ENCODE results near the gene AMOTL1.

The AMOTL1 gene

DNA sequence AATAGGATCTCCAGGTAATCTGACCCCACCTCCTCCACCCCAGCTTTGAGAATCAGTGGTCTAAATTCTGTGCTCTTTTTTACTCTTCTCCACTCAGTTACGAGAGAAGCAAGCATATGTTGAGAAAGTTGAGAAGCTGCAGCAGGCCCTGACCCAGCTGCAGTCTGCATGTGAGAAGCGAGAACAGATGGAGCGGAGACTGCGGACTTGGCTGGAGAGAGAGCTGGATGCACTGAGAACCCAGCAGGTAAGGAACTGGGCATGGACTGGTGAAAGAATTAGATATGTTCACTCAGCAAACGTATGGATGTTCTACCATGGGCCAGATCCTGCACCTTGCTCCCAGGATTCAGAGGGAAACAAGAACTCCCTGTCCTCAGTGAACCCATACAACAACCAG, 85.7 kb downstream of the AMOTL1 start:
- DNase-seq (ENCODE audit: low read depth in 2 of 2) = no peak

DNA sequence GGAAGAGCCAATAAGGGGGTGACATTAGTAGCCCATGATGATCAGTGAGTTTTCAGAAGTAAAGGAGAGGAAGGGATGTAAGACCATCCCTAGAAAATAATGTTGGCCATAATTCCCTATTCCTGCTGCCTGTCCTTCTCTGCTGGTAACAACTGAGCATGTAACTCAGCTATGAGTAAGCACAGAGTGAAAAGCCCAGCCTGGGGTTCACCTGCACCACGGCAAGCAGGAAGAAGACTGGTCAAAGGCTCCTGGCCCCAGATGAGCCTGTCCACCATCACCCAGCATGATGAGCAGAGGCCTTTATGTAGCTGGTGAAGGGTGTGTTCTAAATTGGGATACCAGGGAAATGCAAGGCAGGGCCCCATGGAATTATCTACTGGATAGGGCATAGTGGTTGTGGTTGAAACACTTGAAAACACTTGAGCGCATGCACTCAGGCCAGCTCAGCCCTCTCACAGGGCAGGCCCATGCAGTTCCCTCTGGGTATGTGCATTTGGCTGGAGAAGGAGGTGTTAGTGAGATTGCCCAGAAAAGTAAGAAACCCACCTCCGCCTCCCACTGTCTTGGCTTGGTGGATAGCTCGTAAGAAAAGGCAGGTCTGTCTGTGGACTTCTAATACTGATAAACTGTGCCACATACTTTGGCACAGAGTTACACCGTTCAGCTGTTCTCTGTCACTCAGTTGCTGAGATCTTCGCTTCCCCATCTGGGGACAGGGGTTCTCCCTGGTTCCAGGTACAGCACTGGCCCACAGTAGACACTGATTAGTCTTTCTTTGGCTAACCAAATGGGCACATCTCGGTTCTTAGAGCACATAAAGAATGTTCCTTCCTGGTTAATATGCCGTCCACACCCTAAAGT, 86.8 kb downstream of the AMOTL1 start:
- no peak for DNase-seq (ENCODE audit: low read depth in 2 of 2)

GRCh38 chr11:94855666-94856065, 87.5 kb downstream of the AMOTL1 start:
- DNase-seq (ENCODE audit: low read depth in 2 of 2) = no peak

GRCh38 chr11:94856443-94856842, 88.3 kb downstream of the AMOTL1 start:
- no peak for DNase-seq (ENCODE audit: low read depth in 2 of 2)

DNA sequence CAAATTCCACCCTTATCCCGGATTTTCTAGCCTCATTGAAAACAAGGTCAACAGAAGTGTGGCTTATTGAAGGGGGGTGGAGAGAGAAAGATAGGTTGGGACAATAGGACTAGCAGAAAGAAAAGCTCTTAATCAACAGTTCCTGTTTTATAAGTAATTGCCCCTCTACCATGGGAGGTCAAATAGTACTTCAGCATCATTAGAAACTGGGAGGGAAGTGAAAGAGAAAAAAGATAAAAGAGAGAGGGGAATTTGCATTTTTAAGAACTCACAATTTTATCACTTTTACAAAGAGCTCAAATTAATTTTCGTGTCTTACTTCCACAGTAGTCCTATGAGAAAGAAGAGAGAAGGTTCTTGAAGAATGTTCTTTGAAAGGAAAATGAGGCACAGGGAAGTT, 89.2 kb downstream of the AMOTL1 start:
- no peak for DNase-seq (ENCODE audit: low read depth in 2 of 2)

- no peak for DNase-seq (ENCODE audit: low read depth in 2 of 2)
Observed at GRCh38 chr11:94858012-94858705, 90.0 kb downstream of the AMOTL1 start.

DNA sequence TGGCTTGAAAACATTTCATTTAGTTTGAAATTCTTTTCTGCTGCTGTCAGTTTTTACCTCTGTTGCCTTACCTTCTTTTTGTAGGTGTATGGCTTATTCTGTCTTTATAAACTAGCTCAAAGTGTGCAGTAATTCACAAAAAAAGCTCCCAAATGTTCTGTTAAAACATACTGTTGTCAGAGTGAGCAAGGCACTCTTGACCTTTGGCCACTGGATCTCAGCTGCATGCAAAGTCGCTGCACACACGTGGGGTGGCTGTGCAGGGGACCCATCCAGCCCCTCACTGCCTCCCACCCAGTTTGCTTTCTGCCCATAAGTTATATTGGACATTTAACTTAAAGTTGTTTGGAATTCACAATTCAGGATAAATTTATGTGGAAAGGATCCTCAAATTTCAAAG, 92.2 kb downstream of the AMOTL1 start:
- no peak for DNase-seq (ENCODE audit: low read depth in 2 of 2)

- DNase-seq (ENCODE audit: low read depth in 2 of 2) = no peak
Observed at GRCh38 chr11:94861306-94861845, 93.2 kb downstream of the AMOTL1 start.

DNA sequence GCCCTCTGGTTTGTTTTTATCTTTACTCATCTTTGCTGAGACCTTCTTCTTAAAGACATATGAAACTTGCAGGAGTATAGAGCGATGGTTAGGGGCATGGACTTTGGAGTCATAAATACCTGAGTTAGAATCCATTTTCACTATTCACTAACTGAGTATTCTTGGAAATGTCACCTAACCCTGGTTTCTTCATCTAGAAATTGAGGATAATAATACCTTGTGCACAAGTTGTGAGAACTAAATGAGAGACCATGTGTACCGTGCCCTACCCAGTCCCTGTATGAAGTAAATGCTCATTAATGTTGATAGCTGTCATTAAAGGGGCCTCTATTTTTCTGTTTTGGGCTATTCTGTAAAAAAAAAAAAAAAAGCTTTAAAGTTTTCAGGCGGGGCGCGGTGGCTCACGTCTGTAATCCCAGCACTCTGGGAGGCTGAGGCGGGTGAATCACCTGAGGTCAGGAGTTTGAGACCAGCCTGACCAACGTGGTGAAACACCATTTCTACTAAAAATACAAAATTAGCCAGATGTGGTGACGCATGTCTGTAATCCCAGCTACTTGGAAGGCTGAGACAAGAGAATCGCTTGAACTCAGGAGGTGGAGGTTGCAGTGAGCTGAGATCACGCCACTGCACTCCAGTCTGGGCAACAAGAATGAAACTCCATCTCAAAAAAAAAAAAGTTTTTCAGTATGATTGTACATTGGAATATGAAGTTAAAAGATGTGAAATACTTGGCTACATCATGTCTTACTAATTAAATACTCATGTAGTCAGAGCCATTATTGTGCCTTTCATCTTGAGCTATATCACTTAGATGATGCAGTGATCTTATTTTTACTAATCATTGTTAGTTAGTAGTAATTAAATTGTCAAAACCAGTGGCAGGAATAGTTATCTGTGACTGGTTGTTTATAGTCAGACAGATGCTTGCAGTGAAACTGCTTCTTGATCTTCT, 95.0 kb downstream of the AMOTL1 start:
- DNase-seq (ENCODE audit: low read depth in 2 of 2) = no peak

- no peak for DNase-seq (ENCODE audit: low read depth in 2 of 2)
Observed at GRCh38 chr11:94864506-94865045, 96.4 kb downstream of the AMOTL1 start.

- no peak for DNase-seq (ENCODE audit: low read depth in 2 of 2)
Observed at GRCh38 chr11:94866231-94866822, 98.2 kb downstream of the AMOTL1 start.

- DNase-seq (ENCODE audit: low read depth in 2 of 2) = no peak
Observed at GRCh38 chr11:94866936-94867795, 99.0 kb downstream of the AMOTL1 start.

DNA sequence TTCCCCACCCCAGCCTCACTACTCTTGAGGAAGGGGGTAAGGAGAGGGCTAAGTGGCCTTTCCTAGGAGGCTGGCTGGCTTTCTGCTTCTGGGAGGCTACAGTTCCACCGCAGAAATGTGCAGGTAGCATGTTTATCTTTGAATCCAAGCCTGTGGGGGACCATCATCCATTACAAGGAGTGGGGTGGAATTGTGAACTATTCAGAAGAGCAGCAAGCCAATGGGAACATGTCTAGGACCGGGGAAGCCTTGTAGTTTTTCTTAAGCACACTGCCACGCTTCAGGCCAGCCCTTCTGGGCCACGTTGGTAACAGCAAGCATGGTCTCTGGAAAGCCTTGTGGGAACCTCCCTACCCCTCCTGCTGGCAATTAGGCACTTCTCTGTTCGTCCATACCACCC, 100.3 kb downstream of the AMOTL1 start:
- DNase-seq (ENCODE audit: low read depth in 2 of 2) = no peak

DNA sequence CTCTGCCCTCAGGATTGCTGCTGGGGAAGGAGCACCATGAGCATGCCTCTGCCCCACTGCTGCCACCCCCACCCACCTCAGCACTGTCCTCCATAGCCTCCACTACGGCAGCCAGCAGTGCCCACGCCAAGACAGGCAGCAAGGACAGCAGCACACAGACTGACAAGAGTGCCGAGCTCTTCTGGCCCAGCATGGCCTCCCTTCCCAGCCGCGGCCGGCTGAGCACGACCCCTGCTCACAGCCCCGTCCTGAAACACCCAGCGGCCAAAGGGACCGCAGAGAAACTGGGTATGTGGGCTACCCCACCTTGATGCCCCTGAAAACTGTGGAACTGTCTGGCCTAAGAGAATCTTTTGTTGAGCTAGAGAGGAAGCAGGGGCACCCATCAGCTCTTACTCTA, 101.0 kb downstream of the AMOTL1 start:
- DNase-seq (ENCODE audit: low read depth in 2 of 2) = no peak

DNA sequence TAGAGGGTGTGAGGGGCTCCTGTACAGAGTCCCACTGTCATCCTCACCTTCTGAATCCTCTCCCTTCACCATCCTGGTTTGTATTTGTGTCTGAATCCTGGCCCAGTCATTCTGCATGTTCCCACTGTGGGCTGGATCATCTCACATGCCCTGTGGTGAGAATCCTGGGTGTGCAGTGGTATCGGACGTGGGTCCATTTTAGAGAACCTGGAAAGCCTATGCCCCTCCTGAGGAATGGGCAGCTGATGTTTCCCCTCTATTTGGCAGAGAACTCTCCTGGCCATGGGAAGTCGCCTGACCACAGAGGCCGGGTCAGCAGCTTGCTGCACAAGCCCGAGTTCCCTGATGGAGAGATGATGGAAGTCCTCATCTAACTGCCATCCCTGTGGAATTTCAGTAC, 102.3 kb downstream of the AMOTL1 start:
- DNase-seq (ENCODE audit: low read depth in 2 of 2) = no peak

DNA sequence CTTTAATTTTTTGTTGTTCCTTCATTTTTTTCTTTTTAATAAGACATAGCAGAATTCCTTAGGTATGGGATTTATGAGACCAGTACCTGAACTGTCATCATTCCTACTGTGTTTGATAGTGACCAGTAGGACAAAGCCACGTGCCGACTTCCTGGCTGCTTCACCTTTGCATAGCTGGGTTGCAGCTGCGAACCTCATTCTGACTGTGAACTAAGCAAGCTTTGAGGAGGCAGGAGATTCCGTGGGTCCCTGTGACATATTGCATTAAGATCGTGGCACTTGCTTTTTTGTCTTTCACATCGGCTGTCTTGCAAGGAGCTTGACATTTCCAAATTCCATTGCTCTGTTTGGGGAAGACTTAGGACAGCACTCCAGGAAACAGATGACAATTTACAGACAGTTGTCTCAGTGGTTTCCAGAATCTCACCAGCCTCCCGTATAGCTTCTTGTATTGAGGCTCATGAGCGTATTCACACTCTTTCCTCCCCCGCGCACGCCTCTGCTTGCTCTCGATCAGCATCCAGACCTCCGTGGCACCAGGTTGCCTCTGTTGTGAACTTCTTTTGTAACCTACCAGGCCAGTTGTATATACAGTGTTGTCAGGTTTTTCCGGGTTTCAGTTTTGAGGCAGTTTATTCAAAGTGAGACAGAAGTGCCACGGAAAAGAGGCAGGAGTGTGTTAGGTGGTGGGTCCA, 103.5 kb downstream of the AMOTL1 start:
- no peak for DNase-seq (ENCODE audit: low read depth in 2 of 2)

DNA sequence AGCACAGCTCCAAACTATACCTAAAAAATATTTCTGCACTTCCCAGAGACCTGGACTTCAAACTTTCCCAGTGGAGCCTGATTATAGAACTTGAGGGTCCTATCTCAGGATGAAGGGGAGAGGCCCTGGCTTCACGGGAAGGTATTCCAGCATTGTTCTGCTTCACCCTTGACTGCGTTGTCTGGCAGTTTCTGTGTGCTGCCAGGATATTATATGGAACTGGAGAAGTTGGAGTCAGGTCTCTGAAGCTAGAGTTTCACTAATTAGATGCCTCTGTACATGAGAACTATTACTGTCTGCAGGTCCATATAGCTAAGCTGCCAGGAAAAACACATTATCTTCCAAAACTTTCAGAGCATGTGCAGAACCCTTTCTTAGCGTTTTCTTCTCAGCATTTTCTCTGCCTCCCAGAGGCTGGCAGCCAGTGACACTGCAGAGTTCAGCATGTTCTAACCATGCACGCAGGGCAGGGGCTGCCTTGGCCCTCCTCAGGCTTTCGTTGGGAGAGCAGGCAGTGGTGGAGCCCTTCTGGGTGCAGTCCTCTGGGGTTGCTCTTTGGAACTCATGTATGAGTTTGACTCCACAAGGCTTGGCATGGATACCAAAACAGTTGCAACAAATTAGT, 105.9 kb downstream of the AMOTL1 start:
- DNase-seq (ENCODE audit: low read depth in 2 of 2) = no peak

DNA sequence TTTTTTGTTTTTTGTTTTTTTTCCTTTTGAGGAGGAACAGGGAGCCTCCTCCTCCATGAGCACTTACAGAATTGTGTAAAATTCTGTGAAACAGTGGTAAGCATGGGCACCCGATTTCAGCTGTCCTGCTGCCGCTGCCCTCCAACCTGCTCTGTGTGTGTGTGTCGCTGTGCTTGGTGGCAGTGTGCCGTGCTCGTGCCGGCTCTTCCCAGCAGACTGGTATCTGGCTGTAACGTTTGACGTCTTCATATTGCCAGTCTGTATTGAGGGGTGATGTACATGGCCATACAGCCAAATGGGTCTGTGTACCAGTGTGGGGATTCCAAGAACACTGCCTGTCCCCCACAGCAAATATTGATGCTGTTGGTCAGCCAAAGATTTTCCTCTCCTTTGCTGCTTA, 108.1 kb downstream of the AMOTL1 start:
- no peak for DNase-seq (ENCODE audit: low read depth in 2 of 2)
